Transverse colon (tissue), 4 donors: ENCODE measurements around the gene PTPRG.

Experiments
- CTCF ChIP-seq, 5 experiments: fragments of 200-600 bp in 3 of 5; fragments of 450-650 bp in 2 of 5; sonication (generic) in 3 of 5; IDR thresholded peaks; 1 replicate in 2 of 5; 2 replicates in 3 of 5; pipeline ENCODE4 v1.5.1; 2016 to 2017; ENCODE audit warnings: antibody characterized with exemption in 5 of 5, inconsistent platforms in 3 of 5, mild to moderate bottlenecking in 2 of 5, moderate library complexity in 1 of 5
- POLR2A ChIP-seq: fragments of 450-650 bp; IDR thresholded peaks from one replicate; pipeline ENCODE4 v1.6.1; 2016; ENCODE audit warnings: antibody characterized with exemption, mild to moderate bottlenecking, moderate library complexity
- POLR2AphosphoS5 ChIP-seq, 3 donors: sonication (generic); formaldehyde crosslinking; IDR thresholded peaks; one replicate each; pipeline ENCODE4 v1.6.1; 2016; ENCODE audit warnings: antibody characterized with exemption in 3 of 3

- TF ChIP-seq CTCF (IDR thresholded peaks at IDR 0.05): no peak
- no peak for TF ChIP-seq POLR2AphosphoS5 (IDR thresholded peaks at IDR 0.05)
- TF ChIP-seq POLR2A: no peak
Observed at GRCh38 chr3:61669203-61669602, 107.8 kb downstream of the PTPRG start.
